ENCODE results near the gene CCNY. TPM values are rescaled to one million over a fixed set of nuclear protein-coding genes. Genes with fewer than 3 reads are reported as not detected.

Gene CCNY
- polyA plus RNA-seq, 2 donors, result 15.1 TPM

DNA sequence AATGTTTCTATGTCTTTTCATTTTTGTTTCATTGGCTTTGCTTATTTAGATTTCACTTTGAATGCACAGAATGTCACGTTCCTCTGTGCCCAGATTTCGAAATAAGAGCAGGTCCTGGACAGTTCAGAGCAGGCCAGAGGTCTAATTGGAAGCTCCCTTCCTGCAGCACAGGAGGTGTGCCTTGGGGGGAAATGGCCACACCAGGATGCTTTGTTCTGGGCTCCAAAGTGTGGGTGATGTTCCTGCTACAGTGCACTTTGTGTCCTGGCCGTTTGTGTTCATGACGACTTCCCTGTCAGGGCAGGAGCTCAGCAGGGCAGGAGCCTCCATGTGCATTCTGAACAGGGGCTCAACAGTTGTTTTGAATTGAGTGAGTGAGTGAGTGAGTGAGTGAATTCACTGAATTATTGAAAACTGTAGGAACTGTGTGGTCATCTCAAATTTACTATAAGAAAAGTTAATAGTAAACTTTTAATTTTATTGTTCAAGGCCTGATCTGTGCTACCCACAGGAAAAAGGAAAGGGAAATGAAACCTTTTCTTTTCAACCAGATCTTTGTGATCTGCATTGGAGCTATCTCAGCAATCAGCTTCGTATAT lies 159.3 kb downstream of the CCNY start:
- Histone ChIP-seq H3K9me3 (ENCODE audit: control insufficient read depth in 2 of 2, insufficient read depth in 1 of 2, low read depth in 1 of 2, low read length in 1 of 2) (no peaks in the 10 kb centered on the region), H3K36me3 (ENCODE audit: control insufficient read depth in 2 of 2, insufficient read depth in 2 of 2, low read length in 1 of 2) (no peaks in the 10 kb centered on the region), H3K27ac (ENCODE audit: low read depth in 2 of 2, low read length in 1 of 2) (no peak overlapping the region), H3K27me3 (ENCODE audit: control insufficient read depth in 1 of 2, insufficient read depth in 2 of 2, low read length in 2 of 2) (no peaks in the 10 kb centered on the region), H3K4me1 (ENCODE audit: control insufficient read depth in 2 of 2, insufficient read depth in 2 of 2, low read length in 1 of 2) (peaks cover 3% of the 10 kb centered on the region in 2 donors), H3K4me3 (ENCODE audit: low read depth in 1 of 2, low read length in 2 of 2) (no peak overlapping the region)
- 41 to 44% methylated on average over 5 of the region's 5 CpGs for WGBS, 2 donors

DNA sequence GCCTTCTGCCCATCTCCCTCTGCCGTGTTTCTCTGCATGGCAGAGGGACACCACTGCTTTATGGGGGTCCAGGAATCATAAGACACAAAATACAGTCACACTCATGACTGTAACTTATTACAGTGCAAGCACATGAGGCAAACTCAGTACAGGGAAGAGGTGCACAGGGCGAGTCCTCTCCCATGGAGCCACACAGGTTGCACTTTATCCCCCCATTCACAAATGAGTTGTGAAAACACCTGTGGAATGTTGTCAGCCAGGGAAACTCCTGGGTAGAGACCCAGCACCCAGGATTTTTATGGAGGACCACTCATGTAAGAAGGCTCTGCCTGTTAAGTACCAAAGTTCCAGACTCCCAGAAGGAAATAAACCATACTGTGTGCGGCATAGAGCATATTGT lies 161.6 kb downstream of the CCNY start:
- 93 to 97% methylated on average over 3 of the region's 3 CpGs for WGBS, 2 donors
- Histone ChIP-seq H3K27me3 (ENCODE audit: control insufficient read depth in 1 of 2, insufficient read depth in 2 of 2, low read length in 2 of 2) (no peaks in the 10 kb centered on the region), H3K4me1 (ENCODE audit: control insufficient read depth in 2 of 2, insufficient read depth in 2 of 2, low read length in 1 of 2) (peaks cover 3% of the 10 kb centered on the region in 2 donors), H3K36me3 (ENCODE audit: control insufficient read depth in 2 of 2, insufficient read depth in 2 of 2, low read length in 1 of 2) (peaks cover 0 to 1% of the 10 kb centered on the region in 2 donors), H3K4me3 (ENCODE audit: low read depth in 1 of 2, low read length in 2 of 2) (no peak overlapping the region), H3K9me3 (ENCODE audit: control insufficient read depth in 2 of 2, insufficient read depth in 1 of 2, low read depth in 1 of 2, low read length in 1 of 2) (no peaks in the 10 kb centered on the region), H3K27ac (ENCODE audit: low read depth in 2 of 2, low read length in 1 of 2) (no peak overlapping the region)

DNA sequence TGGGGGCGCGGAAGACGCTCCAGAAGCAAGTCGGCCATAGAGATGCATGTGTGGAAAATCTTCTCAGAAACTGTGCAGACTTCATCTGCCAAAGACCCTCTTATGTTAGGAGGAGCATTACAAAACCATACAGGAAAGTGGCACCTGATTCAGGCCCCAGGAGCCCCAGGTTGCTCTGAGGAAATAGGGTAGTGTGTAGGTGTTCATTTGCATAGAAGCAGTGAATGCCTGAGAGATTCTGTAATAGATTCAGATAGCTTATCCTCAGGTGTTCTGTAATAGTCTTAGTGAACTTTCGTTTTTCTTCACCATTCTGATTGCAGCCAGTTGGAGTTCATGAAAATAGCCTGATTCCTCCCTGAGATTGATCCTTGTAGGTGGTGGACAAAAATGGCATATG lies 162.4 kb downstream of the CCNY start:
- no peaks in the 10 kb centered on the region for H3K9me3 ChIP-seq (ENCODE audit: control insufficient read depth in 2 of 2, insufficient read depth in 1 of 2, low read depth in 1 of 2, low read length in 1 of 2)
- H3K27me3 ChIP-seq (ENCODE audit: control insufficient read depth in 1 of 2, insufficient read depth in 2 of 2, low read length in 2 of 2), result no peaks in the 10 kb centered on the region
- H3K4me1 ChIP-seq (ENCODE audit: control insufficient read depth in 2 of 2, insufficient read depth in 2 of 2, low read length in 1 of 2), result peaks cover 3% of the 10 kb centered on the region in 2 donors
- H3K36me3 ChIP-seq (ENCODE audit: control insufficient read depth in 2 of 2, insufficient read depth in 2 of 2, low read length in 1 of 2), result peaks cover 0 to 2% of the 10 kb centered on the region in 2 donors
- WGBS, 2 donors, result 89 to 94% methylated on average over 5 of the region's 5 CpGs
- H3K4me3 ChIP-seq (ENCODE audit: low read depth in 1 of 2, low read length in 2 of 2), result no peak overlapping the region
- no peak overlapping the region for H3K27ac ChIP-seq (ENCODE audit: low read depth in 2 of 2, low read length in 1 of 2)

DNA sequence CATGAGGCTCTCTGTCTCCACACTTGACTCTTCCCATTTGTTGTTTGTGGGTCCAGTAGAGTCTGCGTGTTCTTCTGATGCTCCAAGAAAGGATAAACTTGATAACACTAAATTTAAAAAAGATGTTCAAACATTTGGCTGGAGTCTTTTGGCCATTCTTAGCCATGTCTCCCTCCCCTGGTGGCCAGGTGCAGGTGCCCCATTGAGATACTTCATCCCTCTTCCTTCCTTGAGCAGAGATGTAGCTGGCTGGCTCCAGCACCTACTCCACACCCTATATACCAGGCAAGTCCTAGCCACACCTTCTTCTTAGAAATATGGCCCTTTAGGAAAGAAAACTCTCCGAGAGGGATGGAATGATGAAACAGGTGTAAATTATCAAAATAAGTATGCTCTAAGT lies 165.6 kb downstream of the CCNY start:
- Histone ChIP-seq H3K9me3 (ENCODE audit: control insufficient read depth in 2 of 2, insufficient read depth in 1 of 2, low read depth in 1 of 2, low read length in 1 of 2) (no peaks in the 10 kb centered on the region), H3K27me3 (ENCODE audit: control insufficient read depth in 1 of 2, insufficient read depth in 2 of 2, low read length in 2 of 2) (no peaks in the 10 kb centered on the region), H3K27ac (ENCODE audit: low read depth in 2 of 2, low read length in 1 of 2) (no peak overlapping the region), H3K4me1 (ENCODE audit: control insufficient read depth in 2 of 2, insufficient read depth in 2 of 2, low read length in 1 of 2) (no peaks in the 10 kb centered on the region), H3K36me3 (ENCODE audit: control insufficient read depth in 2 of 2, insufficient read depth in 2 of 2, low read length in 1 of 2) (peaks cover 0 to 4% of the 10 kb centered on the region in 2 donors), H3K4me3 (ENCODE audit: low read depth in 1 of 2, low read length in 2 of 2) (no peak overlapping the region)
- 88 to 96% methylated on average over 2 of the region's 2 CpGs for WGBS, 2 donors

DNA sequence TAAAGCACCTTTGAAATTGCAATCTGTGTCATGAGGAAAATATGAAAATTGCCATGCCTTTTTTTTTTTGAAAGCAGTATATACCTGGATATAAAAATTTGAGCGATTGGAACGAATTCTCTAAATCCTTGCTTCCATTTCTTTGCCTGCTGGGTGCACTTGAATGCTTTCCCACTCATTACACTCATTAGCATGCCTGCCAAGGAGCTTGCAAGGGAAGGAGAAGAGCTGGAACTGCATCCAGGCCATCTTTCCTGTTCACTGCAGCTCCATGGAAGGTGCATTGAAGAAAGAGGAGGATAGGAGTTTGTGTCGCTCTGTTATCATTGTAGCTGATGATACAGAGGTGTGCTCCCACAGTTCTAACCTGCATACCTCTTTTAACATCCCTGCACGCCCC lies 166.4 kb downstream of the CCNY start:
- 91 to 94% methylated on average over 4 of the region's 4 CpGs for WGBS, 2 donors
- H3K36me3 ChIP-seq (ENCODE audit: control insufficient read depth in 2 of 2, insufficient read depth in 2 of 2, low read length in 1 of 2), result peaks cover 0 to 5% of the 10 kb centered on the region in 2 donors
- no peaks in the 10 kb centered on the region for H3K27me3 ChIP-seq (ENCODE audit: control insufficient read depth in 1 of 2, insufficient read depth in 2 of 2, low read length in 2 of 2)
- H3K4me3 ChIP-seq (ENCODE audit: low read depth in 1 of 2, low read length in 2 of 2), result no peak overlapping the region
- H3K9me3 ChIP-seq (ENCODE audit: control insufficient read depth in 2 of 2, insufficient read depth in 1 of 2, low read depth in 1 of 2, low read length in 1 of 2), result no peaks in the 10 kb centered on the region
- H3K4me1 ChIP-seq (ENCODE audit: control insufficient read depth in 2 of 2, insufficient read depth in 2 of 2, low read length in 1 of 2), result no peaks in the 10 kb centered on the region
- no peak overlapping the region for H3K27ac ChIP-seq (ENCODE audit: low read depth in 2 of 2, low read length in 1 of 2)

DNA sequence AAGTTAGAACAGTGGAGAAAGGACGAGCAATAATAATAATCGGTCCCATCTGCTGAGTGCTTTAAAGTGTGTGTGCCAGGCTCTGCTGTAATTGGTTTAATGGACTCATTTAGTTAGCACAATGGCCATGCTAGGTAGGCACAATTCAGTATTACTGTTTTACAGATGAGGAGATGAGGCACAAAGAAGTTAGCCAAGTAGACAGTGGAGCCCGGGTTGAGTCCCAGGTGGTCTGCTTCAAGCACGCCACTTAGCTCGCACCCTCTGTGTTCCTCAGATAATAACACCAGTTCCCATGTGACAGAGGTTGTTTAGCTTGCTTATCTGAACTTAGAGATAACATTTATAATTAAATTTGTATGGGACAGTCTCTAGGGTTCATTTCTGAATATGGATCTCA lies 167.3 kb downstream of the CCNY start:
- no peak overlapping the region for H3K27ac ChIP-seq (ENCODE audit: low read depth in 2 of 2, low read length in 1 of 2)
- H3K36me3 ChIP-seq (ENCODE audit: control insufficient read depth in 2 of 2, insufficient read depth in 2 of 2, low read length in 1 of 2), result peaks cover 0 to 5% of the 10 kb centered on the region in 2 donors
- H3K9me3 ChIP-seq (ENCODE audit: control insufficient read depth in 2 of 2, insufficient read depth in 1 of 2, low read depth in 1 of 2, low read length in 1 of 2), result no peaks in the 10 kb centered on the region
- WGBS, 2 donors, result 83 to 90% methylated on average over 5 of the region's 5 CpGs
- H3K27me3 ChIP-seq (ENCODE audit: control insufficient read depth in 1 of 2, insufficient read depth in 2 of 2, low read length in 2 of 2), result no peaks in the 10 kb centered on the region
- no peaks in the 10 kb centered on the region for H3K4me1 ChIP-seq (ENCODE audit: control insufficient read depth in 2 of 2, insufficient read depth in 2 of 2, low read length in 1 of 2)
- H3K4me3 ChIP-seq (ENCODE audit: low read depth in 1 of 2, low read length in 2 of 2), result no peak overlapping the region

DNA sequence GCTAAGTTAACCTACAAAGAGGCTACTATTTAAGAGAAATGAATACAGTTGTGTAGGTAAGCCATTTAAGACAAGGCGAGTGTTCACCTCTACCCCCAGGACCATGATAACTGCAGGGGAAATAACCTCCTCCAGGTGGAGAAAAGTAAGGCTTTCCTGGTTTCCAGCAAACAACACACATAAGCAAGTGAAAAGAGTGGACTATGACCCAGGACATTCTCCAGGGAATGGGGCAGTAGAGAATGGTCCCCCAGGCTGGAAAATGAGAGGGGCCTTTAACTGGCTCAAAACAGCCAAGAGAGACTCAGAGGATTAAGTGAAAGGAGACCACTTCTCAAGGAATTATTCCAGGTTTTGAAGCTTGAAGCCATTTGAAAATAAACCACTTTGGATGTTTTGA lies 167.8 kb downstream of the CCNY start:
- WGBS, 2 donors, result 86 to 98% methylated on average over 1 of the region's 1 CpG
- no peak overlapping the region for H3K27ac ChIP-seq (ENCODE audit: low read depth in 2 of 2, low read length in 1 of 2)

DNA sequence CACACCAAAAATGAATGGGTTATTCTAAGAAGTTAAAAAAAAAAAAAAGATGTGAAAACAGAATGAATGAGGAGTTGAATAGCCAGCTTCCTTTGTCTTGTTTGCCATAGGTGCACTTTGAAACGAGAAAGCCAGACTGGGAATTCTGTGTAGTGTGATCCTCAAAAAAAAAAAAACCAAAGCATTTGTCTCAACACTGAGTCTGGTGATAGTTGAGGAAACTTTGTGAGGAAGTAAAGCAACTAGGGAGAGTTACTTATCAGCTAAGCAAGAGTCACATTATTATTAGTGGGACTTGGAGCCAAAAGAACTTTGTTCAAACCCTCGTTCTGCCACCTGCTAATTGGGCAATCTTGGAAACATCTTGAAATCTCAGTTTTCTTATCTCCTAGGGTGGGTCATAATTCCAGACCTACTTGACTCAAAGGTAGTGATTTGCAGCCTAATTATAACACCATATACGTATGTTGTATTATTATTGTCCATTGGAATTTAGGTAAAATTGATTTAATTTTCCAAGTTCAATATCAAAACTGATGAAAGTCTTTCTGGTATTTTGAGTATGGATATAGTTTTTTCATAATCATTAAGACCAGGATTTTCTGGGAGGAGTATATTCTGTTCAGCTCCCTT lies 169.0 kb downstream of the CCNY start:
- Histone ChIP-seq H3K4me1 (ENCODE audit: control insufficient read depth in 2 of 2, insufficient read depth in 2 of 2, low read length in 1 of 2) (no peaks in the 10 kb centered on the region), H3K4me3 (ENCODE audit: low read depth in 1 of 2, low read length in 2 of 2) (no peak overlapping the region), H3K36me3 (ENCODE audit: control insufficient read depth in 2 of 2, insufficient read depth in 2 of 2, low read length in 1 of 2) (peaks cover 0 to 5% of the 10 kb centered on the region in 2 donors), H3K27me3 (ENCODE audit: control insufficient read depth in 1 of 2, insufficient read depth in 2 of 2, low read length in 2 of 2) (no peaks in the 10 kb centered on the region), H3K9me3 (ENCODE audit: control insufficient read depth in 2 of 2, insufficient read depth in 1 of 2, low read depth in 1 of 2, low read length in 1 of 2) (no peaks in the 10 kb centered on the region), H3K27ac (ENCODE audit: low read depth in 2 of 2, low read length in 1 of 2) (no peak overlapping the region)
- WGBS, 2 donors, result 81 to 91% methylated on average over 3 of the region's 3 CpGs

More for the DNA sequence above, 167.8 kb downstream of the CCNY start:
- H3K27me3 ChIP-seq (ENCODE audit: control insufficient read depth in 1 of 2, insufficient read depth in 2 of 2, low read length in 2 of 2), result no peaks in the 10 kb centered on the region
- peaks cover 0 to 5% of the 10 kb centered on the region in 2 donors for H3K36me3 ChIP-seq (ENCODE audit: control insufficient read depth in 2 of 2, insufficient read depth in 2 of 2, low read length in 1 of 2)
- no peaks in the 10 kb centered on the region for H3K4me1 ChIP-seq (ENCODE audit: control insufficient read depth in 2 of 2, insufficient read depth in 2 of 2, low read length in 1 of 2)
- no peaks in the 10 kb centered on the region for H3K9me3 ChIP-seq (ENCODE audit: control insufficient read depth in 2 of 2, insufficient read depth in 1 of 2, low read depth in 1 of 2, low read length in 1 of 2)
- H3K4me3 ChIP-seq (ENCODE audit: low read depth in 1 of 2, low read length in 2 of 2), result no peak overlapping the region

DNA sequence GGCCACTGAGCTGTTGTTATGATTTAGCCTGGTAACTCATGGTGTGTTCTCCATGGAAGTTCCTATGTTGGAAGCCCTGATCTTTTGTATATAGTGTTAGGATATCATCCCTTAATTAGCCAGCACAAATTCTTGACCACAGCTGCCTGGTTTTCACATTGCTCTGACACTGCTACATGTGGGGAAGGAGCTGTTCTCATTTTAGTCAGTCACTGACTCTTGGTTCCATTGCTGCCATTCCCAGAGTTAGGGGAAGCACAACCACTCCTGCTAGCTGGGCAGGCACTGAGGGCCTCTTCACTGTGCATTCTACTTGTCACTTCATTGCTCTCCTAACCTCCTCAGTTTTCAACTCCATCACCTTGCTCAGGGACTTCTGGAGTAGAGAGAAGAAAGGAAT lies 170.4 kb downstream of the CCNY start:
- no peaks in the 10 kb centered on the region for H3K27me3 ChIP-seq (ENCODE audit: control insufficient read depth in 1 of 2, insufficient read depth in 2 of 2, low read length in 2 of 2)
- no peak overlapping the region for H3K27ac ChIP-seq (ENCODE audit: low read depth in 2 of 2, low read length in 1 of 2)
- no peaks in the 10 kb centered on the region for H3K9me3 ChIP-seq (ENCODE audit: control insufficient read depth in 2 of 2, insufficient read depth in 1 of 2, low read depth in 1 of 2, low read length in 1 of 2)
- H3K36me3 ChIP-seq (ENCODE audit: control insufficient read depth in 2 of 2, insufficient read depth in 2 of 2, low read length in 1 of 2), result peaks cover 4 to 9% of the 10 kb centered on the region in 2 donors
- no peak overlapping the region for H3K4me3 ChIP-seq (ENCODE audit: low read depth in 1 of 2, low read length in 2 of 2)
- H3K4me1 ChIP-seq (ENCODE audit: control insufficient read depth in 2 of 2, insufficient read depth in 2 of 2, low read length in 1 of 2), result no peaks in the 10 kb centered on the region

DNA sequence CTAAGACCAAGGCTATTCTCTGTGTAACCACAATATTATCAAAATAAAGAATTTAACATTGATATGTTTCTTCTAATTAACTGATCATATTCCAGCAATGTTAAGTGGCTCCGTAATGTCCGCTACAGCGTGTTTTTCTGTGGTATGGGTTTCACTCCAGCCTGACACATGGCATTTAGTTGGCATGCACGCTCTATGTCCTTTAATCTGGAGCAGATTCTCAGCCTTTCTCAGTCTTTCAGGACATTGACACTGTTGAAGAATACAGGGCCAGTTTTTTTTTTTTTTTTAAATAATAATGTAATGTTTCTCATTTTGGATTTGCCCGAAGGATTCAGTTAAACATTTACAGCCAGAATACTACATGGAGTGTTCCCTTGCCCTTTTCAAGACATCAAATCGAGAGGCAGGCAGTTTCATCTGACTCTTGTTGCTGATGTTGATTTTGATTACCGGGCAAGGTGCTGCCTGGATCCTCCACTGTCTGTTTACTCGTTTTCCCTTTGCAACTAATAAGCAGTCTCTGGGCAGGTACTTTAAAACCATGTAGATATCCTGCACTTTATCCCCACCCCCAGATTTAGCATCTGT lies 171.3 kb downstream of the CCNY start:
- Histone ChIP-seq H3K27me3 (ENCODE audit: control insufficient read depth in 1 of 2, insufficient read depth in 2 of 2, low read length in 2 of 2) (no peaks in the 10 kb centered on the region), H3K27ac (ENCODE audit: low read depth in 2 of 2, low read length in 1 of 2) (no peak overlapping the region), H3K9me3 (ENCODE audit: control insufficient read depth in 2 of 2, insufficient read depth in 1 of 2, low read depth in 1 of 2, low read length in 1 of 2) (no peaks in the 10 kb centered on the region), H3K4me1 (ENCODE audit: control insufficient read depth in 2 of 2, insufficient read depth in 2 of 2, low read length in 1 of 2) (no peaks in the 10 kb centered on the region), H3K4me3 (ENCODE audit: low read depth in 1 of 2, low read length in 2 of 2) (no peak overlapping the region), H3K36me3 (ENCODE audit: control insufficient read depth in 2 of 2, insufficient read depth in 2 of 2, low read length in 1 of 2) (peaks cover 4 to 9% of the 10 kb centered on the region in 2 donors)
- 87 to 93% methylated on average over 8 of the region's 8 CpGs for WGBS, 2 donors
